ENCODE results near the gene NOTCH4.

The NOTCH4 gene

DNA sequence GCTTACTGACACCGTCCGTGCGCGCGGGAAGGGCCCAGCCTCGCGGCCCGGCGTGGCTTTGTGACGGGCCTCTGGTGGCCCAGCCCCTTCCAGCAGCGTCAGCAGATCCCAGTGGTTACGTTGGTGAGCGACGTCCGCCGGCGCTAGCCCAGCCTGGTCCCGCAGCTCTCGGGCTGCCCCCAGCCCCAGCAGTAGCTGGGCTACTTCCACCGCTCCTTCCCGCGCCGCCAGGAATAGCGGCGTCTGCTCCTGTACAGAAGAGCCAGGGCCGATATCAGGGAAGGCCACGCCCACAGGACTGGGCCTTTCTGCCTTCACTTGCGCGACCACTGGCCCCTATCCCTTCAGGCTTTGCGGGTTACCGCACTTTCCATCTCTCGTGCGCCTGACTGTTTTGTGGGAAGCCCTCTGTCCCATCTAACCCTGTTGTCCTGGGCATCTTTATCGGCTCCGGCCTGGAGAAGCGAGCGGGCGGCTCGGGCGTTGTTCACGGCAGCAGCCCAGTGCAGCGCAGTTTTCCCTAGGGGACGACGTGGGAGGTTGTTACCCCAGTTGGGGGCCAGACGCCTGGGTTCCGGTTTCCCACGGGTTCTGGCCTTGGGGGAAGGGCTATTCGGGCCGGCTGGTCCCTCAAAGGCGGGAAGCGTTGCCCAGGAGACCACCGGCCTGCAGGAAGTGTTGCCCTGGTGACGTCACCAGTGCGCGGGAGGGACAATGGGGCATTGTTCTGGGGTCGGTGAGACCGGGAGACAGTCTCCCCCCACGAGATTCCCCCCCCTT is 27.8 kb downstream of the NOTCH4 start (continued):
- TF ChIP-seq ZNF23 (tag by site-specific recombination; IDR thresholded peaks at IDR 0.05; ENCODE audit: borderline replicate concordance) (no peak), SP2 (tag by site-specific recombination; IDR thresholded peaks at IDR 0.05) (peak; percentile 47; the same call in 1 of the 2 replicates), ZIC2 (tag by site-specific recombination; IDR thresholded peaks at IDR 0.05) (peak; percentile 75), ZNF416 (tag by site-specific recombination; IDR thresholded peaks at IDR 0.05) (no peak), ZNF596 (tag by site-specific recombination; IDR thresholded peaks at IDR 0.05) (no peak), ZNF654 (tag by site-specific recombination; IDR thresholded peaks at IDR 0.05; ENCODE audit: low read depth) (no peak), ZFP3 (tag by site-specific recombination; IDR thresholded peaks at IDR 0.05; ENCODE audit: low read depth) (no peak), ZNF324 (tag by site-specific recombination; IDR thresholded peaks at IDR 0.05) (peak; percentile 65), ZNF19 (tag by site-specific recombination; IDR thresholded peaks at IDR 0.05; ENCODE audit: low read depth) (no peak), ZNF560 (tag by site-specific recombination; IDR thresholded peaks at IDR 0.05; ENCODE audit: borderline replicate concordance) (no peak), ZNF132 (tag by site-specific recombination; IDR thresholded peaks at IDR 0.05; ENCODE audit: borderline replicate concordance) (no peak), SETDB1 (IDR thresholded peaks at IDR 0.05; ENCODE audit: insufficient read length, low read length) (no peak), MYNN (tag by site-specific recombination; IDR thresholded peaks at IDR 0.05; ENCODE audit: borderline replicate concordance) (no peak), ZNF391 (tag by site-specific recombination; IDR thresholded peaks at IDR 0.05; ENCODE audit: borderline replicate concordance, low read depth) (0 out of 2 replicates have a peak, but pooled peaks have one; percentile 54), ZNF366 (tag by site-specific recombination; conservative IDR thresholded peaks at IDR 0.05) (no peak; the same call in 1 of the 2 replicates), ZNF394 (tag by site-specific recombination; IDR thresholded peaks at IDR 0.05; ENCODE audit: borderline replicate concordance) (peak; percentile 82; the same call in 1 of the 2 replicates), ZNF302 (tag by site-specific recombination; IDR thresholded peaks at IDR 0.05; ENCODE audit: low read depth) (no peak), ZNF660 (tag by site-specific recombination; IDR thresholded peaks at IDR 0.05) (no peak), SP3 (tag by site-specific recombination; IDR thresholded peaks at IDR 0.05) (peak; percentile 61), ZNF404 (tag by site-specific recombination; IDR thresholded peaks at IDR 0.05) (no peak), GFI1B (tag by site-specific recombination; IDR thresholded peaks at IDR 0.05) (0 out of 2 replicates have a peak, but pooled peaks have one; percentile 4), ZNF266 (tag by site-specific recombination; IDR thresholded peaks at IDR 0.05; ENCODE audit: low read depth) (no peak), KLF8 (tag by site-specific recombination; IDR thresholded peaks at IDR 0.05) (peak; percentile 76), ZNF211 (tag by site-specific recombination; IDR thresholded peaks at IDR 0.05; ENCODE audit: low read depth) (no peak)
- TF ChIP-seq, protein P1, sequence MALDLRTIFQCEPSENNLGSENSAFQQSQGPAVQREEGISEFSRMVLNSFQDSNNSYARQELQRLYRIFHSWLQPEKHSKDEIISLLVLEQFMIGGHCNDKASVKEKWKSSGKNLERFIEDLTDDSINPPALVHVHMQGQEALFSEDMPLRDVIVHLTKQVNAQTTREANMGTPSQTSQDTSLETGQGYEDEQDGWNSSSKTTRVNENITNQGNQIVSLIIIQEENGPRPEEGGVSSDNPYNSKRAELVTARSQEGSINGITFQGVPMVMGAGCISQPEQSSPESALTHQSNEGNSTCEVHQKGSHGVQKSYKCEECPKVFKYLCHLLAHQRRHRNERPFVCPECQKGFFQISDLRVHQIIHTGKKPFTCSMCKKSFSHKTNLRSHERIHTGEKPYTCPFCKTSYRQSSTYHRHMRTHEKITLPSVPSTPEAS (tag by site-specific recombination; IDR thresholded peaks at IDR 0.05), result peak; percentile 40; the same call in 1 of the 2 replicates
- TF ChIP-seq, protein P2, sequence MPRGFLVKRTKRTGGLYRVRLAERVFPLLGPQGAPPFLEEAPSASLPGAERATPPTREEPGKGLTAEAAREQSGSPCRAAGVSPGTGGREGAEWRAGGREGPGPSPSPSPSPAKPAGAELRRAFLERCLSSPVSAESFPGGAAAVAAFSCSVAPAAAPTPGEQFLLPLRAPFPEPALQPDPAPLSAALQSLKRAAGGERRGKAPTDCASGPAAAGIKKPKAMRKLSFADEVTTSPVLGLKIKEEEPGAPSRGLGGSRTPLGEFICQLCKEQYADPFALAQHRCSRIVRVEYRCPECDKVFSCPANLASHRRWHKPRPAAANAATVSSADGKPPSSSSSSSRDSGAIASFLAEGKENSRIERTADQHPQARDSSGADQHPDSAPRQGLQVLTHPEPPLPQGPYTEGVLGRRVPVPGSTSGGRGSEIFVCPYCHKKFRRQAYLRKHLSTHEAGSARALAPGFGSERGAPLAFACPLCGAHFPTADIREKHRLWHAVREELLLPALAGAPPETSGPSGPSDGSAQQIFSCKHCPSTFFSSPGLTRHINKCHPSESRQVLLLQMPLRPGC (tag by site-specific recombination; IDR thresholded peaks at IDR 0.05), result no peak
- TF ChIP-seq, protein P3, sequence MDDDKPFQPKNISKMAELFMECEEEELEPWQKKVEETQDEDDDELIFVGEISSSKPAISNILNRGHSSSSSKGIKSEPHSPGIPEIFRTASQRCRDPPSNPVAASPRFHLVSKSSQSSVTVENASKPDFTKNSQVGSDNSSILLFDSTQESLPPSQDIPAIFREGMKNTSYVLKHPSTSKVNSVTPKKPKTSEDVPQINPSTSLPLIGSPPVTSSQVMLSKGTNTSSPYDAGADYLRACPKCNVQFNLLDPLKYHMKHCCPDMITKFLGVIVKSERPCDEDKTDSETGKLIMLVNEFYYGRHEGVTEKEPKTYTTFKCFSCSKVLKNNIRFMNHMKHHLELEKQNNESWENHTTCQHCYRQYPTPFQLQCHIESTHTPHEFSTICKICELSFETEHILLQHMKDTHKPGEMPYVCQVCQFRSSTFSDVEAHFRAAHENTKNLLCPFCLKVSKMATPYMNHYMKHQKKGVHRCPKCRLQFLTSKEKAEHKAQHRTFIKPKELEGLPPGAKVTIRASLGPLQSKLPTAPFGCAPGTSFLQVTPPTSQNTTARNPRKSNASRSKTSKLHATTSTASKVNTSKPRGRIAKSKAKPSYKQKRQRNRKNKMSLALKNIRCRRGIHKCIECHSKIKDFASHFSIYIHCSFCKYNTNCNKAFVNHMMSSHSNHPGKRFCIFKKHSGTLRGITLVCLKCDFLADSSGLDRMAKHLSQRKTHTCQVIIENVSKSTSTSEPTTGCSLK (tag by site-specific recombination; IDR thresholded peaks at IDR 0.05), result no peak
- TF ChIP-seq, protein P4, sequence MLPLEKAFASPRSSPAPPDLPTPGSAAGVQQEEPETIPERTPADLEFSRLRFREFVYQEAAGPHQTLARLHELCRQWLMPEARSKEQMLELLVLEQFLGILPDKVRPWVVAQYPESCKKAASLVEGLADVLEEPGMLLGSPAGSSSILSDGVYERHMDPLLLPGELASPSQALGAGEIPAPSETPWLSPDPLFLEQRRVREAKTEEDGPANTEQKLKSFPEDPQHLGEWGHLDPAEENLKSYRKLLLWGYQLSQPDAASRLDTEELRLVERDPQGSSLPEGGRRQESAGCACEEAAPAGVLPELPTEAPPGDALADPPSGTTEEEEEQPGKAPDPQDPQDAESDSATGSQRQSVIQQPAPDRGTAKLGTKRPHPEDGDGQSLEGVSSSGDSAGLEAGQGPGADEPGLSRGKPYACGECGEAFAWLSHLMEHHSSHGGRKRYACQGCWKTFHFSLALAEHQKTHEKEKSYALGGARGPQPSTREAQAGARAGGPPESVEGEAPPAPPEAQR (tag by site-specific recombination; IDR thresholded peaks at IDR 0.05), result 0 out of 2 replicates have a peak, but pooled peaks have one; percentile 21
- TF ChIP-seq, protein P5, sequence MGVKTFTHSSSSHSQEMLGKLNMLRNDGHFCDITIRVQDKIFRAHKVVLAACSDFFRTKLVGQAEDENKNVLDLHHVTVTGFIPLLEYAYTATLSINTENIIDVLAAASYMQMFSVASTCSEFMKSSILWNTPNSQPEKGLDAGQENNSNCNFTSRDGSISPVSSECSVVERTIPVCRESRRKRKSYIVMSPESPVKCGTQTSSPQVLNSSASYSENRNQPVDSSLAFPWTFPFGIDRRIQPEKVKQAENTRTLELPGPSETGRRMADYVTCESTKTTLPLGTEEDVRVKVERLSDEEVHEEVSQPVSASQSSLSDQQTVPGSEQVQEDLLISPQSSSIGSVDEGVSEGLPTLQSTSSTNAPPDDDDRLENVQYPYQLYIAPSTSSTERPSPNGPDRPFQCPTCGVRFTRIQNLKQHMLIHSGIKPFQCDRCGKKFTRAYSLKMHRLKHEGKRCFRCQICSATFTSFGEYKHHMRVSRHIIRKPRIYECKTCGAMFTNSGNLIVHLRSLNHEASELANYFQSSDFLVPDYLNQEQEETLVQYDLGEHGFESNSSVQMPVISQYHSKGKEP (tag by site-specific recombination; IDR thresholded peaks at IDR 0.05), result no peak
- TF ChIP-seq, protein P6, sequence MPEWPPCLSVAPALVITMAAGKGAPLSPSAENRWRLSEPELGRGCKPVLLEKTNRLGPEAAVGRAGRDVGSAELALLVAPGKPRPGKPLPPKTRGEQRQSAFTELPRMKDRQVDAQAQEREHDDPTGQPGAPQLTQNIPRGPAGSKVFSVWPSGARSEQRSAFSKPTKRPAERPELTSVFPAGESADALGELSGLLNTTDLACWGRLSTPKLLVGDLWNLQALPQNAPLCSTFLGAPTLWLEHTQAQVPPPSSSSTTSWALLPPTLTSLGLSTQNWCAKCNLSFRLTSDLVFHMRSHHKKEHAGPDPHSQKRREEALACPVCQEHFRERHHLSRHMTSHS (tag by site-specific recombination; IDR thresholded peaks at IDR 0.05), result no peak

Measured in HEK293 (cell line).